ENCODE results near the gene PALM3. TPM values are rescaled to one million over a fixed set of nuclear protein-coding genes. Genes with fewer than 3 reads are reported as not detected.

Gene PALM3
- total RNA-seq, 2 experiments from 2014 or later = not detected

GRCh38 chr19:14066134-14066533 lies 4.3 kb upstream of the PALM3 start:
- H3K9me3 Mint-ChIP-seq = no peaks in the 10 kb centered on the region
- CTCF ChIA-PET = interaction anchor here (0.6 to 0.9 kb wide), 4 partner anchors 35 to 849 kb away, joined by 3 read pairs; partner anchors contain the start of genes IL27RA and PRKACA
- POLR2A ChIA-PET = no interaction called here
- H3K4me3 Mint-ChIP-seq = no peak overlapping the region
- H3K27me3 Mint-ChIP-seq = peaks cover 10% of the 10 kb centered on the region
- no peaks in the 10 kb centered on the region for H3K36me3 Mint-ChIP-seq (ENCODE audit: low read depth)
- H3K4me1 Mint-ChIP-seq = peaks cover 2% of the 10 kb centered on the region
- DNase-seq = no peak
- no peak overlapping the region for H3K27ac Mint-ChIP-seq

GRCh38 chr19:14063105-14063504 lies 1.2 kb upstream of the PALM3 start:
- no peak overlapping the region for H3K27ac Mint-ChIP-seq
- no peaks in the 10 kb centered on the region for H3K9me3 Mint-ChIP-seq
- peaks cover 10% of the 10 kb centered on the region for H3K4me1 Mint-ChIP-seq
- ChIA-PET CTCF (interaction anchor here (1.3 kb wide), 1 partner anchor 73 kb away, joined by 4 read pairs; the partner anchor contains the start of gene ASF1B), POLR2A (no interaction called here)
- H3K27me3 Mint-ChIP-seq = peaks cover 31% of the 10 kb centered on the region
- H3K36me3 Mint-ChIP-seq (ENCODE audit: low read depth) = no peaks in the 10 kb centered on the region
- no peak for DNase-seq
- no peak overlapping the region for H3K4me3 Mint-ChIP-seq

GRCh38 chr19:14062558-14062855 lies 631 bp upstream of the PALM3 start:
- H3K9me3 Mint-ChIP-seq = no peaks in the 10 kb centered on the region
- H3K27me3 Mint-ChIP-seq = peaks cover 36% of the 10 kb centered on the region
- POLR2A ChIA-PET = no interaction called here
- no peaks in the 10 kb centered on the region for H3K36me3 Mint-ChIP-seq (ENCODE audit: low read depth)
- no peak overlapping the region for H3K27ac Mint-ChIP-seq
- CTCF ChIA-PET = interaction anchor here (1.3 kb wide), 1 partner anchor 74 kb away, joined by 4 read pairs; the partner anchor contains the start of gene ASF1B
- DNase-seq = no peak
- H3K4me1 Mint-ChIP-seq = peaks cover 14% of the 10 kb centered on the region
- H3K4me3 Mint-ChIP-seq = no peak overlapping the region

- no peak for DNase-seq
- Mint-ChIP-seq H3K4me1 (peaks cover 14% of the 10 kb centered on the region), H3K27ac (no peak overlapping the region), H3K36me3 (ENCODE audit: low read depth) (no peaks in the 10 kb centered on the region), H3K27me3 (peaks cover 36% of the 10 kb centered on the region), H3K9me3 (no peaks in the 10 kb centered on the region), H3K4me3 (no peak overlapping the region)
- CTCF ChIA-PET = interaction anchor here (2.1 to 6.1 kb wide), 4 partner anchors 10 to 175 kb away, joined by 5 to 86 read pairs (median 24); partner anchors contain the start of gene MISP3
- POLR2A ChIA-PET = interaction anchor here (1.0 kb wide), 1 partner anchor 30 kb away, joined by 3 read pairs; the partner anchor contains the start of gene IL27RA
Observed at GRCh38 chr19:14061081-14061749, 661 bp downstream of the PALM3 start.

GRCh38 chr19:14059652-14060155 lies 2.2 kb downstream of the PALM3 start:
- H3K4me1 Mint-ChIP-seq = peaks cover 14% of the 10 kb centered on the region
- ChIA-PET POLR2A (interaction anchor here (1.0 to 1.7 kb wide), 8 partner anchors 8 to 74 kb away, joined by 3 to 5 read pairs (median 3); partner anchors contain the start of genes IL27RA and MISP3), CTCF (interaction anchor here (0.6 to 6.1 kb wide), 29 partner anchors 10 to 471 kb away, joined by 3 to 86 read pairs (median 4); partner anchors contain the start of genes ASF1B, DCAF15, IL27RA and MISP3)
- no peaks in the 10 kb centered on the region for H3K36me3 Mint-ChIP-seq (ENCODE audit: low read depth)
- no peak overlapping the region for H3K4me3 Mint-ChIP-seq
- no peak for DNase-seq
- no peak overlapping the region for H3K27ac Mint-ChIP-seq
- H3K9me3 Mint-ChIP-seq = no peaks in the 10 kb centered on the region
- H3K27me3 Mint-ChIP-seq = peaks cover 34% of the 10 kb centered on the region

GRCh38 chr19:14059093-14059480 lies 2.8 kb downstream of the PALM3 start:
- DNase-seq = peak; percentile 53
- Mint-ChIP-seq H3K9me3 (no peaks in the 10 kb centered on the region), H3K4me3 (no peak overlapping the region)

GRCh38 chr19:14058182-14059092 lies 3.4 kb downstream of the PALM3 start:
- H3K4me1 Mint-ChIP-seq = peaks cover 14% of the 10 kb centered on the region
- POLR2A ChIA-PET = interaction anchor here (0.9 to 1.7 kb wide), 6 partner anchors 8 to 78 kb away, joined by 3 to 5 read pairs (median 4); partner anchors contain the start of genes ASF1B and IL27RA

More at GRCh38 chr19:14059093-14059480, 2.8 kb downstream of the PALM3 start:
- peaks cover 34% of the 10 kb centered on the region for H3K27me3 Mint-ChIP-seq
- CTCF ChIA-PET = interaction anchor here (0.6 to 6.1 kb wide), 31 partner anchors 10 to 445 kb away, joined by 3 to 86 read pairs (median 4); partner anchors contain the start of genes ASF1B, DCAF15, IL27RA and MISP3
- POLR2A ChIA-PET = interaction anchor here (1.0 to 1.7 kb wide), 6 partner anchors 9 to 78 kb away, joined by 3 to 5 read pairs (median 4); partner anchors contain the start of genes ASF1B, IL27RA and MISP3
- H3K4me1 Mint-ChIP-seq = peaks cover 14% of the 10 kb centered on the region
- no peak overlapping the region for H3K27ac Mint-ChIP-seq
- no peaks in the 10 kb centered on the region for H3K36me3 Mint-ChIP-seq (ENCODE audit: low read depth)

GRCh38 chr19:14056741-14057356 lies 5.0 kb downstream of the PALM3 start:
- POLR2A ChIA-PET = interaction anchor here (0.9 to 1.6 kb wide), 4 partner anchors 9 to 69 kb away, joined by 3 to 4 read pairs (median 3); partner anchors contain the start of gene RFX1
- no peak overlapping the region for H3K4me3 Mint-ChIP-seq
- CTCF ChIA-PET = interaction anchor here (0.8 to 6.1 kb wide), 5 partner anchors 7 to 178 kb away, joined by 5 to 86 read pairs (median 6); partner anchors contain the start of gene MISP3

More at GRCh38 chr19:14058182-14059092, 3.4 kb downstream of the PALM3 start:
- CTCF ChIA-PET = interaction anchor here (0.6 to 6.1 kb wide), 29 partner anchors 9 to 446 kb away, joined by 3 to 86 read pairs (median 4); partner anchors contain the start of genes ASF1B, DCAF15, IL27RA and MISP3
- peaks cover 34% of the 10 kb centered on the region for H3K27me3 Mint-ChIP-seq
- H3K4me3 Mint-ChIP-seq = no peak overlapping the region
- H3K36me3 Mint-ChIP-seq (ENCODE audit: low read depth) = peaks cover 3% of the 10 kb centered on the region
- no peaks in the 10 kb centered on the region for H3K9me3 Mint-ChIP-seq
- H3K27ac Mint-ChIP-seq = no peak overlapping the region
- no peak for DNase-seq

GRCh38 chr19:14056069-14056666 lies 5.7 kb downstream of the PALM3 start:
- peaks cover 19% of the 10 kb centered on the region for H3K36me3 Mint-ChIP-seq (ENCODE audit: low read depth)
- peaks cover 14% of the 10 kb centered on the region for H3K4me1 Mint-ChIP-seq
- H3K27ac Mint-ChIP-seq = no peak overlapping the region
- no peak overlapping the region for H3K4me3 Mint-ChIP-seq
- no peaks in the 10 kb centered on the region for H3K9me3 Mint-ChIP-seq
- CTCF ChIA-PET = interaction anchor here (1.7 to 6.1 kb wide), 2 partner anchors 15 to 177 kb away, joined by 5 to 86 read pairs; partner anchors contain the start of gene MISP3
- POLR2A ChIA-PET = interaction anchor here (1.0 to 1.6 kb wide), 3 partner anchors 8 to 70 kb away, joined by 3 to 4 read pairs (median 3); partner anchors contain the start of gene RFX1
- peaks cover 33% of the 10 kb centered on the region for H3K27me3 Mint-ChIP-seq
- DNase-seq = no peak

More at GRCh38 chr19:14056741-14057356, 5.0 kb downstream of the PALM3 start:
- H3K4me1 Mint-ChIP-seq = peaks cover 14% of the 10 kb centered on the region
- no peak overlapping the region for H3K27ac Mint-ChIP-seq
- H3K27me3 Mint-ChIP-seq = peaks cover 34% of the 10 kb centered on the region
- DNase-seq = no peak
- H3K9me3 Mint-ChIP-seq = no peaks in the 10 kb centered on the region
- H3K36me3 Mint-ChIP-seq (ENCODE audit: low read depth) = peaks cover 14% of the 10 kb centered on the region

GRCh38 chr19:14055396-14055795 lies 6.5 kb downstream of the PALM3 start:
- ChIA-PET POLR2A (no interaction called here), CTCF (interaction anchor here (6.1 kb wide), 1 partner anchor 16 kb away, joined by 86 read pairs; the partner anchor contains the start of gene MISP3)
- Mint-ChIP-seq H3K4me3 (no peak overlapping the region), H3K36me3 (ENCODE audit: low read depth) (peaks cover 25% of the 10 kb centered on the region), H3K9me3 (no peaks in the 10 kb centered on the region), H3K4me1 (peaks cover 14% of the 10 kb centered on the region), H3K27me3 (peaks cover 29% of the 10 kb centered on the region), H3K27ac (no peak overlapping the region)
- no peak for DNase-seq

GRCh38 chr19:14054721-14055120 lies 7.2 kb downstream of the PALM3 start:
- H3K36me3 Mint-ChIP-seq (ENCODE audit: low read depth) = peaks cover 31% of the 10 kb centered on the region
- ChIA-PET POLR2A (interaction anchor here (0.8 kb wide), 1 partner anchor 84 kb away, joined by 3 read pairs; no protein-coding TSS in a partner anchor), CTCF (interaction anchor here (1.2 kb wide), 1 partner anchor 19 kb away, joined by 3 read pairs; no protein-coding TSS in a partner anchor)
- H3K27me3 Mint-ChIP-seq = peaks cover 23% of the 10 kb centered on the region
- H3K9me3 Mint-ChIP-seq = no peaks in the 10 kb centered on the region
- no peak overlapping the region for H3K4me3 Mint-ChIP-seq
- H3K4me1 Mint-ChIP-seq = peaks cover 14% of the 10 kb centered on the region
- DNase-seq = no peak
- H3K27ac Mint-ChIP-seq = no peak overlapping the region
